ENCODE measurements around the gene GP2. TPM values are rescaled to one million over a fixed set of nuclear protein-coding genes. Genes with fewer than 3 reads are reported as not detected.

Gene GP2
- polyA plus RNA-seq (not detected in 3 replicates), polyA minus RNA-seq (not detected in 3 replicates)
- polyA plus RNA-seq (2011; ENCODE audit: low read depth), result not detected
- not detected in 2 replicates for polyA plus RNA-seq (2011; cell fraction: cytosol; rRNA removed)
- not detected in 2 replicates for polyA plus RNA-seq (2011; cell fraction: nucleus; rRNA removed)
- not detected in 2 replicates for polyA plus RNA-seq (2012; ENCODE audit: low replicate concordance)
- polyA minus RNA-seq (2011; cell fraction: cytosol; rRNA and poly(A)+ RNA removed), result not detected
- polyA minus RNA-seq (2011; cell fraction: nucleus; rRNA and poly(A)+ RNA removed), result not detected in 2 replicates

- no peak for FAIRE-seq
Measured at GRCh38 chr16:20327444-20328041, at the start of gene GP2. Gene GP2 (minus strand): TSS chr16:20327513. CDS start chr16:20326431, 1,082 bp downstream.

GRCh38 chr16:20372701-20373100 lies 45.4 kb upstream of the GP2 start:
- Histone ChIP-seq H3K27me3 (ENCODE audit: control insufficient read depth, extremely low read depth, insufficient read depth, low read length) (no peaks in the 10 kb centered on the region), H3K9me3 (ENCODE audit: control insufficient read depth, low read depth, low read length) (no peaks in the 10 kb centered on the region), H3K9ac (ENCODE audit: control insufficient read depth, extremely low read depth, insufficient read depth, low read length) (no peak overlapping the region), H2AFZ (ENCODE audit: control insufficient read depth, low read length) (no peak overlapping the region), H3K4me2 (ENCODE audit: control insufficient read depth, extremely low read depth, insufficient read depth, low read depth, low read length) (no peak overlapping the region), H3K27ac (ENCODE audit: control insufficient read depth, insufficient read depth, low read length) (no peak overlapping the region), H3K36me3 (ENCODE audit: control insufficient read depth in 2 of 2, extremely low read depth in 1 of 2, insufficient read depth in 2 of 2, low read length in 2 of 2) (no peaks in the 10 kb centered on the region), H3K4me1 (ENCODE audit: control insufficient read depth, extremely low read depth, insufficient read depth, low read length) (no peaks in the 10 kb centered on the region), H3K79me2 (ENCODE audit: control insufficient read depth, insufficient read depth, low read length) (no peaks in the 10 kb centered on the region), H3K4me3 (ENCODE audit: control insufficient read depth in 2 of 3, extremely low read depth in 1 of 3, insufficient read depth in 2 of 3, low read depth in 1 of 3, low read length in 3 of 3) (no peak overlapping the region), H3K9me1 (ENCODE audit: control insufficient read depth, extremely low read depth, insufficient read depth, low read length) (no peaks in the 10 kb centered on the region), H4K20me1 (ENCODE audit: control insufficient read depth, extremely low read depth, insufficient read depth, low read length) (no peaks in the 10 kb centered on the region)
- FAIRE-seq (no peak), DNase-seq (ENCODE audit: low read depth, low spot score) (no peak)
- no peak for TF ChIP-seq EZH2 (IDR thresholded peaks at IDR 0.05; ENCODE audit: low read length)
- no peak for TF ChIP-seq CTCF (optimal IDR thresholded peaks at IDR 0.05 in 1 of 3, IDR thresholded peaks at IDR 0.05 in 1 of 3, conservative IDR thresholded peaks at IDR 0.05 in 1 of 3; ENCODE audit: extremely low read depth in 1 of 3, insufficient read depth in 2 of 3, low read length in 3 of 3)
- dilution Hi-C loops (cut with MboI; ENCODE audit: extremely low pct_ligation_motif_present, low sequenced_read_pairs), result no loop called here

More at GRCh38 chr16:20327444-20328041, at the start of gene GP2:
- H3K27ac ChIP-seq (ENCODE audit: control insufficient read depth, insufficient read depth, low read length), result no peak within 1 kb of the TSS
- peaks cover 4% of the 10 kb centered on the region for H3K9me3 ChIP-seq (ENCODE audit: control insufficient read depth, low read depth, low read length)
- no peak within 1 kb of the TSS for H2AFZ ChIP-seq (ENCODE audit: control insufficient read depth, low read length)
- TF ChIP-seq EZH2 (IDR thresholded peaks at IDR 0.05; ENCODE audit: low read length) (no peak), CTCF (optimal IDR thresholded peaks at IDR 0.05 in 1 of 3, IDR thresholded peaks at IDR 0.05 in 1 of 3, conservative IDR thresholded peaks at IDR 0.05 in 1 of 3; ENCODE audit: extremely low read depth in 1 of 3, insufficient read depth in 2 of 3, low read length in 3 of 3) (no peak)
- H3K36me3 ChIP-seq (ENCODE audit: control insufficient read depth in 2 of 2, extremely low read depth in 1 of 2, insufficient read depth in 2 of 2, low read length in 2 of 2), result no peaks in the 10 kb centered on the region
- dilution Hi-C loops (cut with MboI; ENCODE audit: extremely low pct_ligation_motif_present, low sequenced_read_pairs), result no loop called here
- H3K4me3 ChIP-seq (ENCODE audit: control insufficient read depth in 2 of 3, extremely low read depth in 1 of 3, insufficient read depth in 2 of 3, low read depth in 1 of 3, low read length in 3 of 3), result no peak within 1 kb of the TSS
- H3K27me3 ChIP-seq (ENCODE audit: control insufficient read depth, extremely low read depth, insufficient read depth, low read length), result no peaks in the 10 kb centered on the region
- H4K20me1 ChIP-seq (ENCODE audit: control insufficient read depth, extremely low read depth, insufficient read depth, low read length), result no peaks in the 10 kb centered on the region
- DNase-seq (ENCODE audit: low read depth, low spot score), result no peak
- H3K9me1 ChIP-seq (ENCODE audit: control insufficient read depth, extremely low read depth, insufficient read depth, low read length), result no peaks in the 10 kb centered on the region
- H3K4me2 ChIP-seq (ENCODE audit: control insufficient read depth, extremely low read depth, insufficient read depth, low read depth, low read length), result no peak within 1 kb of the TSS
- no peaks in the 10 kb centered on the region for H3K79me2 ChIP-seq (ENCODE audit: control insufficient read depth, insufficient read depth, low read length)
- H3K9ac ChIP-seq (ENCODE audit: control insufficient read depth, extremely low read depth, insufficient read depth, low read length), result no peak within 1 kb of the TSS
- no peaks in the 10 kb centered on the region for H3K4me1 ChIP-seq (ENCODE audit: control insufficient read depth, extremely low read depth, insufficient read depth, low read length)

Measured in keratinocyte (primary cell).